ENCODE data around the gene ARHGAP4. TPM values are rescaled to one million over a fixed set of nuclear protein-coding genes. Genes with fewer than 3 reads are reported as not detected.

The ARHGAP4 gene
- total RNA-seq, 1 experiment from 2014 or later: 67.4 TPM

- Histone ChIP-seq H3K9me3 (ENCODE audit: control insufficient read depth in 1 of 2, insufficient read depth in 1 of 2, low read depth in 1 of 2, low read length in 2 of 2) (no peaks in the 10 kb centered on the region), H3K36me3 (ENCODE audit: control insufficient read depth in 1 of 2, insufficient read depth in 2 of 2, low read length in 2 of 2) (peaks cover 9 to 23% of the 10 kb centered on the region in 2 experiments; a peak in 3 of 4 replicates), H3K4me2 (ENCODE audit: low read length) (no peak overlapping the region), H3K4me1 (ENCODE audit: control insufficient read depth in 1 of 2, insufficient read depth in 2 of 2, low read length in 2 of 2) (no peaks in the 10 kb centered on the region), H3K27me3 (ENCODE audit: insufficient read depth, low read length) (no peaks in the 10 kb centered on the region), H3K9me2 (ENCODE audit: insufficient read depth) (no peaks in the 10 kb centered on the region), H3K27ac (ENCODE audit: low read depth, low read length) (no peak overlapping the region), H3K9ac (ENCODE audit: low read length) (no peak overlapping the region), H3K79me2 (ENCODE audit: insufficient read depth, low read length) (peaks cover 10% of the 10 kb centered on the region; the same call in 1 of the 2 replicates), H2AFZ (ENCODE audit: low read depth, low read length, poor library complexity, severe bottlenecking) (no peak overlapping the region), H3K4me3 (replicated peaks in 1 of 2; ENCODE audit: low read depth in 1 of 2, low read length in 2 of 2) (no peak overlapping the region), H4K20me1 (ENCODE audit: insufficient read depth) (no peaks in the 10 kb centered on the region)
- RAD21 ChIA-PET (ENCODE audit: low non-redundant PET in 1 of 2, low total read pairs in 2 of 2, uncharacterized antibody in 2 of 2, unreplicated experiment in 2 of 2): no interaction called here
- CTCF ChIA-PET: no interaction called here
- POLR2A ChIA-PET: no interaction called here
- no peak for ATAC-seq
- no TSS peak for BruUV-seq (replicated peaks)
- intact Hi-C loops (cut with micrococcal nuclease): no loop called here
- no peak for DNase-seq (ENCODE audit: low read depth, low spot score)
- TF ChIP-seq POLR2AphosphoS5 (IDR thresholded peaks at IDR 0.05; ENCODE audit: low read depth, low read length) (no peak), FOSL1 (IDR thresholded peaks at IDR 0.05; ENCODE audit: low read depth) (no peak), YY1 (IDR thresholded peaks at IDR 0.05; ENCODE audit: extremely low read depth, insufficient replicate concordance, low read depth, low read length) (no peak)
Measured at GRCh38 chrX:153957224-153957623, 31.2 kb upstream of the ARHGAP4 start.

- BruUV-seq (replicated peaks): no TSS peak
- DNase-seq (ENCODE audit: low read depth, low spot score) (no peak), ATAC-seq (no peak)
- Histone ChIP-seq H3K27ac (ENCODE audit: low read depth, low read length) (no peak overlapping the region), H3K4me1 (ENCODE audit: control insufficient read depth in 1 of 2, insufficient read depth in 2 of 2, low read length in 2 of 2) (no peaks in the 10 kb centered on the region), H2AFZ (ENCODE audit: low read depth, low read length, poor library complexity, severe bottlenecking) (no peak overlapping the region), H3K9ac (ENCODE audit: low read length) (no peak overlapping the region), H3K4me2 (ENCODE audit: low read length) (no peak overlapping the region), H3K79me2 (ENCODE audit: insufficient read depth, low read length) (peaks cover under 1% of the 10 kb centered on the region; the same call in 1 of the 2 replicates), H3K4me3 (replicated peaks in 1 of 2; ENCODE audit: low read depth in 1 of 2, low read length in 2 of 2) (no peak overlapping the region), H3K36me3 (ENCODE audit: control insufficient read depth in 1 of 2, insufficient read depth in 2 of 2, low read length in 2 of 2) (peaks cover 3 to 16% of the 10 kb centered on the region in 2 experiments; a peak in 2 of 4 replicates), H3K27me3 (ENCODE audit: insufficient read depth, low read length) (no peaks in the 10 kb centered on the region), H3K9me3 (ENCODE audit: control insufficient read depth in 1 of 2, insufficient read depth in 1 of 2, low read depth in 1 of 2, low read length in 2 of 2) (no peaks in the 10 kb centered on the region), H3K9me2 (ENCODE audit: insufficient read depth) (no peaks in the 10 kb centered on the region), H4K20me1 (ENCODE audit: insufficient read depth) (no peaks in the 10 kb centered on the region)
- CTCF ChIA-PET: no interaction called here
- intact Hi-C loops (cut with micrococcal nuclease): no loop called here
- RAD21 ChIA-PET (ENCODE audit: low non-redundant PET in 1 of 2, low total read pairs in 2 of 2, uncharacterized antibody in 2 of 2, unreplicated experiment in 2 of 2): no interaction called here
- POLR2A ChIA-PET: no interaction called here
- TF ChIP-seq, protein P1, sequence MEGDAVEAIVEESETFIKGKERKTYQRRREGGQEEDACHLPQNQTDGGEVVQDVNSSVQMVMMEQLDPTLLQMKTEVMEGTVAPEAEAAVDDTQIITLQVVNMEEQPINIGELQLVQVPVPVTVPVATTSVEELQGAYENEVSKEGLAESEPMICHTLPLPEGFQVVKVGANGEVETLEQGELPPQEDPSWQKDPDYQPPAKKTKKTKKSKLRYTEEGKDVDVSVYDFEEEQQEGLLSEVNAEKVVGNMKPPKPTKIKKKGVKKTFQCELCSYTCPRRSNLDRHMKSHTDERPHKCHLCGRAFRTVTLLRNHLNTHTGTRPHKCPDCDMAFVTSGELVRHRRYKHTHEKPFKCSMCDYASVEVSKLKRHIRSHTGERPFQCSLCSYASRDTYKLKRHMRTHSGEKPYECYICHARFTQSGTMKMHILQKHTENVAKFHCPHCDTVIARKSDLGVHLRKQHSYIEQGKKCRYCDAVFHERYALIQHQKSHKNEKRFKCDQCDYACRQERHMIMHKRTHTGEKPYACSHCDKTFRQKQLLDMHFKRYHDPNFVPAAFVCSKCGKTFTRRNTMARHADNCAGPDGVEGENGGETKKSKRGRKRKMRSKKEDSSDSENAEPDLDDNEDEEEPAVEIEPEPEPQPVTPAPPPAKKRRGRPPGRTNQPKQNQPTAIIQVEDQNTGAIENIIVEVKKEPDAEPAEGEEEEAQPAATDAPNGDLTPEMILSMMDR (IDR thresholded peaks at IDR 0.05 in 2 of 3, conservative IDR thresholded peaks at IDR 0.05 in 1 of 3; ENCODE audit: borderline replicate concordance in 1 of 3, insufficient read depth in 1 of 3, low read depth in 2 of 3, low read length in 2 of 3): no peak
- TF ChIP-seq TCF7L2 (IDR thresholded peaks at IDR 0.05; ENCODE audit: borderline replicate concordance, extremely low read depth, insufficient read depth, insufficient read length): no peak
- no peak for TF ChIP-seq REST (IDR thresholded peaks at IDR 0.05; ENCODE audit: low read depth)
- no peak for TF ChIP-seq FOSL1 (IDR thresholded peaks at IDR 0.05; ENCODE audit: low read depth)
- no peak for TF ChIP-seq JUND (IDR thresholded peaks at IDR 0.05)
- no peak for TF ChIP-seq EGR1 (IDR thresholded peaks at IDR 0.05; ENCODE audit: low read depth)
- TF ChIP-seq CBX3 (IDR thresholded peaks at IDR 0.05; ENCODE audit: low read depth): no peak
- TF ChIP-seq POLR2A (IDR thresholded peaks at IDR 0.05; ENCODE audit: borderline replicate concordance, extremely low read depth, insufficient read depth, insufficient read length): no peak
- TF ChIP-seq ZFX (IDR thresholded peaks at IDR 0.05): no peak
- TF ChIP-seq CEBPB (IDR thresholded peaks at IDR 0.05; ENCODE audit: low read depth): no peak
- no peak for TF ChIP-seq EZH2 (IDR thresholded peaks at IDR 0.05)
Measured at GRCh38 chrX:153956044-153956907, 30.2 kb upstream of the ARHGAP4 start.
